ENCODE measurements around the gene TST. TPM values are rescaled to one million over a fixed set of nuclear protein-coding genes. Genes with fewer than 3 reads are reported as not detected.

The TST gene
- total and polyA plus RNA-seq, 10 of the 15 experiments (the other 5 are each of a cell fraction or from before 2014, with no cell fraction given) = 2.4 to 24.6 (median 10.4) TPM

DNA sequence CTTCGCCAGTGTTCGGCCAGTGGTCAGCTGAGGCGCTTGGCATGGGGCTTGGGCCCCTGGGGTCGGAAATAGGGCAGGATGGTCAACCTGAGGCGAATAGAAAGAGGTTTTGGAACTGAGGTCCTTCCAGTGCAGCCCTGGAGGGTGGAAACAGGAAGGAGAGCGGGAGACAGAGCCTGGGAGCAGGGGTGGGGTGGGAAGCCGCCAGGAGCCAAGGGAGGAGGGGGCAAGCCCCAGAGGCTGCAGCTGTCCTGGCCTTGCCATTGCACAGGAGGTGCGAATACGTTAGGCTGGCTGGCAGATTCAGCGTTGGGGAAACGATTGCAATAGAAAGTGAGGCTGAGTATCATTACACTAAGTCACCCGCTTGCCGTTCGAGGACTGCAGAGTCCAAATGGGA, 18.4 kb upstream of the TST start (continued):
- TF ChIP-seq SMAD1 (IDR thresholded peaks at IDR 0.05; ENCODE audit: low read depth, partially characterized antibody) (no peak), CTCF (IDR thresholded peaks at IDR 0.05 in 2 of 3, conservative IDR thresholded peaks at IDR 0.05 in 1 of 3; ENCODE audit: control insufficient read depth in 2 of 3, extremely low read depth in 1 of 3, insufficient read depth in 1 of 3, low read depth in 3 of 3, low read length in 3 of 3) (no peak), E2F8 (IDR thresholded peaks at IDR 0.05; ENCODE audit: low read depth, partially characterized antibody) (no peak), USF1 (IDR thresholded peaks at IDR 0.05; ENCODE audit: borderline replicate concordance, extremely low read length, insufficient read depth, low read depth, low read length) (no peak), MEF2B (IDR thresholded peaks at IDR 0.05; ENCODE audit: partially characterized antibody, poor library complexity, severe bottlenecking) (no peak)
